ENCODE data around the gene ANAPC15. TPM values are rescaled to one million over a fixed set of nuclear protein-coding genes. Genes with fewer than 3 reads are reported as not detected.

ANAPC15 gene
- total RNA-seq, 3 donors from 2014 or later, result 37.9 to 52.1 (median 39.0) TPM

DNA sequence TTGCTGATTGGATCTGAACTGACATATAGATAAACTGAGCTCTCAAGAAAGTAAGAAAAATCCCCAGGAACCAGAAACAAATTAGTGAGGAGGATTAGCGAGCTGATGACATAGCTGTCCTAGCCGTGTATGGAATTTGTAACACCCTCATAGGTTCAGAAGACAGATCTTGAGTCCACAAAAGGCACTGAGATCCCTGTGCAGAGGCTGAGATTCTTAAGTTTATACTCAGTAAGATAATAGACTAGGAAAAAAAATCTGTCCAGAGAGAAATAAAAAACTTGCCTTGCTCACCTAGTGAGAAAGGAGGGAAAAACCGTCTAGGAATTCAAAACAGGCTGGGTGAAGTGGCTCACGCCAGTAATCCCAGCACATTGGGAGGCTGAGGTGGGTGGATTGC, 36.7 kb downstream of the ANAPC15 start:
- TF ChIP-seq, protein P1, sequence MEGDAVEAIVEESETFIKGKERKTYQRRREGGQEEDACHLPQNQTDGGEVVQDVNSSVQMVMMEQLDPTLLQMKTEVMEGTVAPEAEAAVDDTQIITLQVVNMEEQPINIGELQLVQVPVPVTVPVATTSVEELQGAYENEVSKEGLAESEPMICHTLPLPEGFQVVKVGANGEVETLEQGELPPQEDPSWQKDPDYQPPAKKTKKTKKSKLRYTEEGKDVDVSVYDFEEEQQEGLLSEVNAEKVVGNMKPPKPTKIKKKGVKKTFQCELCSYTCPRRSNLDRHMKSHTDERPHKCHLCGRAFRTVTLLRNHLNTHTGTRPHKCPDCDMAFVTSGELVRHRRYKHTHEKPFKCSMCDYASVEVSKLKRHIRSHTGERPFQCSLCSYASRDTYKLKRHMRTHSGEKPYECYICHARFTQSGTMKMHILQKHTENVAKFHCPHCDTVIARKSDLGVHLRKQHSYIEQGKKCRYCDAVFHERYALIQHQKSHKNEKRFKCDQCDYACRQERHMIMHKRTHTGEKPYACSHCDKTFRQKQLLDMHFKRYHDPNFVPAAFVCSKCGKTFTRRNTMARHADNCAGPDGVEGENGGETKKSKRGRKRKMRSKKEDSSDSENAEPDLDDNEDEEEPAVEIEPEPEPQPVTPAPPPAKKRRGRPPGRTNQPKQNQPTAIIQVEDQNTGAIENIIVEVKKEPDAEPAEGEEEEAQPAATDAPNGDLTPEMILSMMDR (IDR thresholded peaks at IDR 0.05), result no peak
- Histone ChIP-seq H3K4me3 (no peak overlapping the region), H3K9me3 (no peaks in the 10 kb centered on the region), H3K36me3 (ENCODE audit: low read depth) (peaks cover 5% of the 10 kb centered on the region), H3K4me1 (ENCODE audit: low read depth) (peaks cover 9% of the 10 kb centered on the region)
- intact Hi-C loops (cut with DNase I, micrococcal nuclease), result no loop called here
- ATAC-seq, result no peak
- no peak for DNase-seq

DNA sequence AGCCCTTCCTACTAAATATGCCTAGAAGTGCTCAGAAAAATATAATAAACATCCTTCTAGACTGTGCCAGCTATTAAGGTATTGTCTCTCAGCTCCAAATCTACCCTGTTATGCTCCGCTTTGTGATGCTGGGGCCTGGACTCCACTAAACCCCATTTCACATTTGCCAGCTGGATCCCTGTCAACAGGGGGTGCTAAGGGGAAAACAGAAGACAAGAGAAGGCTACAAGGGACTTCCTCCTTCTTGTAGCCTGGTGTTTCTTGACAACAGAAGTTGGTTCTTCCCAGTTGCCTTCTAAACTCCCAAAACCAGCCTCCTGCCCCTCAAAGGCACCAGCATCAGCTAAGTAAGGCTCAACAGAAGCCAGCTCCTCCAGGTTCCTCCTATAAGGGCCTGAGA, 37.4 kb downstream of the ANAPC15 start:
- no peak for ATAC-seq
- peak in 1 of 3 donors; percentile 35 for DNase-seq
- Histone ChIP-seq H3K4me3 (no peak overlapping the region), H3K9me3 (no peaks in the 10 kb centered on the region), H3K4me1 (ENCODE audit: low read depth) (peaks cover 13% of the 10 kb centered on the region), H3K36me3 (ENCODE audit: low read depth) (no peaks in the 10 kb centered on the region)
- intact Hi-C loops (cut with DNase I, micrococcal nuclease), result no loop called here
- TF ChIP-seq, protein P1 (IDR thresholded peaks at IDR 0.05), result no peak

- no peak overlapping the region for H3K4me3 ChIP-seq
- TF ChIP-seq, protein P1 (IDR thresholded peaks at IDR 0.05), result no peak
- H3K36me3 ChIP-seq (ENCODE audit: low read depth), result no peaks in the 10 kb centered on the region
- intact Hi-C loops (cut with DNase I, micrococcal nuclease), result no loop called here
- peak; percentile 46 for ATAC-seq
- DNase-seq, result no peak
- H3K9me3 ChIP-seq, result no peaks in the 10 kb centered on the region
- peaks cover 21% of the 10 kb centered on the region for H3K4me1 ChIP-seq (ENCODE audit: low read depth)
Observed at GRCh38 chr11:72072348-72072747, 40.1 kb downstream of the ANAPC15 start.

- Histone ChIP-seq H3K4me1 (ENCODE audit: low read depth) (peaks cover 31% of the 10 kb centered on the region), H3K4me3 (no peak overlapping the region), H3K9me3 (no peaks in the 10 kb centered on the region), H3K36me3 (ENCODE audit: low read depth) (no peaks in the 10 kb centered on the region)
- intact Hi-C loops (cut with DNase I, micrococcal nuclease), result no loop called here
- no peak for DNase-seq
- TF ChIP-seq, protein P1 (IDR thresholded peaks at IDR 0.05), result no peak
- ATAC-seq, result no peak
Observed at GRCh38 chr11:72070491-72070890, 42.0 kb downstream of the ANAPC15 start.

DNA sequence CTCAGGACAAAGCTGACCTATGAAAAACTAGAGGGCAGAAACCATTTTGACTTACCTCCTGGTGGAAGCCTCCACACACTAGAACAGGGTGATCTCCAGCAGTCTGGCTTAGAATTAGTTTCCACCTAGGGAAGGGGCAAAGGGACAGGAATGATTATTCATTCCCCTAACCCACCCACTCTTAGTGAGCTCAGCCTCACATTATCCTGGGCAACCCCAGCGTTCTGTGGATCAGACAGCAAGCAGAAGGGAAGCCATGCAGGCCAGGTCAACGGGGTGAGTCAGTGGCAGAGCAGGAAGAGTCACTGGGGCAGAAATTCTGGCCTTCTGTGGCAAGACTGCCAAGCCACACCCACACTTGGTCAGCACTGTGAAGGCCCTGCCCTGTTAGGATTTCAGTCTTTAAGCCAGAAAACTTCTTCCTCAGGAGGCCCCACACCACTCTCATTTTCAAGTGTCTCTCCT, 42.7 kb downstream of the ANAPC15 start:
- DNase-seq, result peak; percentile 79 to 86 (median 83)
- Histone ChIP-seq H3K9me3 (no peaks in the 10 kb centered on the region), H3K4me1 (ENCODE audit: low read depth) (peaks cover 31% of the 10 kb centered on the region), H3K4me3 (no peak overlapping the region), H3K36me3 (ENCODE audit: low read depth) (no peaks in the 10 kb centered on the region)
- intact Hi-C loops (cut with DNase I, micrococcal nuclease), result no loop called here
- TF ChIP-seq, protein P1 (IDR thresholded peaks at IDR 0.05), result no peak
- ATAC-seq, result peak; percentile 99

DNA sequence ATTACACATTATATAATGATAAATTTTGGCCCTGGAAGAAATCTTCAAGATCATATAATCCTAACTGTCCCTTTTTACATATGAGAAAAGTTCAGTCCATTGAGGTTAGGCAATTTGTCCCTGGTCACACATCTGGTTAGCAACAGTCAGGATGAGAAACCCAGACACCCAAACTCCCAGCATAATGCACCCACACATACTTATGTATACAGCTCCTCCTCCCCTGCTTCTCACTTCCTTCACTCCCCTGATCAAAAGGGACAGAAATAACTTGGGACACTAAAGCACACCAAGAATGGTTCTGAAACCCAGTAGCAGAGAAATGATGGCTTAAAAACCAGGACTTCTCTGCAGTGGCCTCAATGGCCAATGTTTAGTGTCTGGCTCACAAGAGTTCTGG, 43.3 kb downstream of the ANAPC15 start:
- Histone ChIP-seq H3K4me3 (no peak overlapping the region), H3K4me1 (ENCODE audit: low read depth) (peaks cover 31% of the 10 kb centered on the region), H3K9me3 (no peaks in the 10 kb centered on the region), H3K36me3 (ENCODE audit: low read depth) (no peaks in the 10 kb centered on the region)
- TF ChIP-seq, protein P1 (IDR thresholded peaks at IDR 0.05), result no peak
- peak; percentile 15 for ATAC-seq
- intact Hi-C loops (cut with DNase I, micrococcal nuclease), result no loop called here
- DNase-seq, result no peak

Measured in mucosa of descending colon (tissue), 3 donors.